GM23338 (cell line): ENCODE data around the gene KAZN. TPM values are rescaled to one million over a fixed set of nuclear protein-coding genes. Genes with fewer than 3 reads are reported as not detected.

Experiments
- ATAC-seq: fragments of 200-7000 bp; cut with Tn5 transposase; 3 replicates; pipeline ENCODE4 v1.9.1; 2020
- DNase-seq: peaks from one replicate; pipeline ENCODE4 v3.0.0-alpha.2; 2015; ENCODE audit warnings: low spot score
- H2AFZ ChIP-seq: fragments of 200-600 bp; sonication (generic); 2 replicates; pipeline ENCODE4 v1.8.0; 2016; ENCODE audit warnings: antibody characterized with exemption, mild to moderate bottlenecking, moderate library complexity
- H3F3A ChIP-seq: fragments of 200-600 bp; sonication (generic); replicated peaks from 2 replicates; pipeline ENCODE4 v1.8.0; 2017; ENCODE audit warnings: antibody characterized with exemption, mixed run types, low read depth
- H3K27ac ChIP-seq: fragments of 200-600 bp; sonication (generic); 2 replicates; pipeline ENCODE4 v1.6.1; 2016; ENCODE audit warnings: low read depth
- H3K27me3 ChIP-seq: fragments of 200-600 bp; sonication (generic); 2 replicates; pipeline ENCODE4 v1.8.0; 2016; ENCODE audit warnings: mild to moderate bottlenecking, mixed run types, moderate library complexity; ENCODE audit not compliant: insufficient read depth
- H3K36me3 ChIP-seq: fragments of 200-600 bp; sonication (generic); 2 replicates; pipeline ENCODE4 v1.8.0; 2016; ENCODE audit warnings: mild to moderate bottlenecking; ENCODE audit not compliant: insufficient read depth
- H3K4me1 ChIP-seq: fragments of 200-600 bp; sonication (generic); 2 replicates; pipeline ENCODE4 v1.8.0; 2016; ENCODE audit warnings: mild to moderate bottlenecking, moderate library complexity; ENCODE audit not compliant: insufficient read depth
- H3K4me2 ChIP-seq: fragments of 200-600 bp; sonication (generic); 2 replicates; pipeline ENCODE4 v1.7.1; 2017; ENCODE audit warnings: mixed run types
- H3K4me3 ChIP-seq: fragments of 200-600 bp; sonication (generic); 2 replicates; pipeline ENCODE4 v1.6.1; 2016; ENCODE audit warnings: mixed run types
- H3K79me2 ChIP-seq: fragments of 200-600 bp; sonication (generic); replicated peaks from 2 replicates; pipeline ENCODE4 v1.8.0; 2017; ENCODE audit warnings: mild to moderate bottlenecking; ENCODE audit not compliant: insufficient read depth
- H3K9me2 ChIP-seq: fragments of 200-600 bp; sonication (generic); 2 replicates; pipeline ENCODE4 v1.8.0; 2017; ENCODE audit not compliant: insufficient read depth
- H4K20me1 ChIP-seq: fragments of 200-600 bp; sonication (generic); replicated peaks from 2 replicates; pipeline ENCODE4 v1.8.0; 2017; ENCODE audit warnings: mild to moderate bottlenecking; ENCODE audit not compliant: insufficient read depth
- H3K27ac Mint-ChIP-seq: 2 replicates; pipeline ENCODE4 v1.8.0; 2020; ENCODE audit warnings: inconsistent platforms, mild to moderate bottlenecking, moderate library complexity, mixed read lengths
- H3K27me3 Mint-ChIP-seq: 3 replicates; pipeline ENCODE4 v1.8.0; 2022; ENCODE audit warnings: low read depth, mild to moderate bottlenecking, moderate library complexity, mixed read lengths, inconsistent platforms; ENCODE audit not compliant: insufficient read depth, poor library complexity
- H3K36me3 Mint-ChIP-seq: 3 replicates; pipeline ENCODE4 v1.8.0; 2021; ENCODE audit warnings: low read depth, mild to moderate bottlenecking, inconsistent platforms, moderate library complexity, mixed read lengths
- H3K4me1 Mint-ChIP-seq: 3 replicates; pipeline ENCODE4 v1.8.0; 2020; ENCODE audit warnings: mild to moderate bottlenecking, inconsistent platforms, mixed read lengths
- H3K4me3 Mint-ChIP-seq: 3 replicates; pipeline ENCODE4 v1.8.0; 2021; ENCODE audit warnings: moderate library complexity, mild to moderate bottlenecking, inconsistent platforms, mixed read lengths
- H3K9me3 Mint-ChIP-seq: 3 replicates; pipeline ENCODE4 v1.8.0; 2020; ENCODE audit warnings: moderate library complexity, mild to moderate bottlenecking, inconsistent platforms, mixed read lengths
- CREB1 ChIP-seq: fragments of 250-450 bp; sonication (Bioruptor Pico); IDR thresholded peaks from 2 replicates; pipeline ENCODE4 v1.5.0; 2020; ENCODE audit warnings: low read depth, mild to moderate bottlenecking, moderate library complexity
- ZNF331 ChIP-seq: fragments of 250-450 bp; sonication (Bioruptor Pico); IDR thresholded peaks from 2 replicates; pipeline ENCODE4 v1.5.0; 2020; ENCODE audit warnings: low read depth, mild to moderate bottlenecking, moderate library complexity
- ZNF462 ChIP-seq: fragments of 250-450 bp; sonication (Bioruptor Pico); IDR thresholded peaks from 2 replicates; pipeline ENCODE4 v1.5.0; 2020; ENCODE audit warnings: mild to moderate bottlenecking, moderate library complexity
- polyA plus RNA-seq: library from polyadenylated mRNA; unstranded; fragments of >200 nt; fragmentation: Nextera tagmentation; extraction: Ambion mirVana; gene quantifications from 2 replicates; pipeline ENCODE4 v1.2.1, GENCODE V29; 2016
- total RNA-seq: library from RNA; depleted of rRNA; stranded (reverse); fragments of >200 nt; shearing (Covaris generic); gene quantifications from 2 replicates; pipeline ENCODE4 v1.2.3, GENCODE V29; 2014

The KAZN gene
- total and polyA plus RNA-seq, 2 experiments from 2014 or later = 9.9 to 15.0 TPM

DNA sequence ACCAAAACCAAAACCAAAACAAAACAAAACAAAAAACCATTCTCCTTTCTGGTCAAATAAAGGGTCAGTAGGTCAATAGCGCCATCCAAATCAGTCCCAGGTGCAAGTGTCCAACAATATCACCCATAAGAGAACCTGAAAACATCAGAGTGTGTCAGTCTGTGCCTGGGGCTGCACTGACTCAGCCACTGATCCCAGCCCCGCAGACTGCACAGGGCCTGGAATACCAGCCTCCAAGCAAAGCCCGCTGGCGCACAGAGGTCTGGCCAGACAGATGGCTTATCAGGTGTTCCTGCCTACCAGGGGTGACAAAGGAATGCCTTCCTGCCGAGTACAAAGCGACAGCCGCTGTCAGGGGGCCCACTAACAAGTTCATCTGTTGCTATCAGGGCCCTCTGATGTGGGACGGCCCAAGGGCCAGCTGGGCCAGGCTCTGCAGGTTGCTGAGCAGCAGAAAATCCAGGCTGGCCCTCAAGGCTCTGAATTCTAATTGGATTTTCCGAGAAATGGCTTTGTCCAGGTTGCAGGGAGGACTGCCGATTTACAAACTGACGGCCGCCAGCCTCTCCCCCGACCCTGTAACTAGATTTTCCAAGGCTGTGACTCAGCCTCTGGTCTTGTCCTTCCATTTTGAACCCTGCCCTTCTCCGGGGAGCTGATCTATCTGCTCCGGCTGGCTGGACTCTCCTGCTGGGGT is 541.3 kb downstream of the KAZN start (continued):
- no peak for TF ChIP-seq ZNF462 (CRISPR knock-in tag)

GRCh38 chr1:15141935-15142539 is 543.6 kb downstream of the KAZN start:
- Histone ChIP-seq H4K20me1 (no peaks in the 10 kb centered on the region), H3K9me2 (no peaks in the 10 kb centered on the region), H3F3A (no peaks in the 10 kb centered on the region), H3K36me3 (no peaks in the 10 kb centered on the region), H3K4me3 (no peak overlapping the region), H3K4me2 (no peak overlapping the region), H3K27me3 (no peaks in the 10 kb centered on the region), H3K27ac (no peak overlapping the region), H3K79me2 (no peaks in the 10 kb centered on the region), H3K4me1 (no peaks in the 10 kb centered on the region), H2AFZ (no peak overlapping the region)
- DNase-seq = no peak
- Mint-ChIP-seq H3K4me1 (peaks cover 4% of the 10 kb centered on the region; the same call in 2 of the 3 replicates), H3K27ac (no peak overlapping the region), H3K36me3 (no peaks in the 10 kb centered on the region), H3K9me3 (no peaks in the 10 kb centered on the region), H3K4me3 (no peak overlapping the region), H3K27me3 (peaks cover 10% of the 10 kb centered on the region)
- TF ChIP-seq ZNF331 (CRISPR knock-in tag) (no peak), CREB1 (CRISPR knock-in tag) (no peak)
- ATAC-seq = no peak
